ENCODE measurements around the gene APLNR.

Gene APLNR

DNA sequence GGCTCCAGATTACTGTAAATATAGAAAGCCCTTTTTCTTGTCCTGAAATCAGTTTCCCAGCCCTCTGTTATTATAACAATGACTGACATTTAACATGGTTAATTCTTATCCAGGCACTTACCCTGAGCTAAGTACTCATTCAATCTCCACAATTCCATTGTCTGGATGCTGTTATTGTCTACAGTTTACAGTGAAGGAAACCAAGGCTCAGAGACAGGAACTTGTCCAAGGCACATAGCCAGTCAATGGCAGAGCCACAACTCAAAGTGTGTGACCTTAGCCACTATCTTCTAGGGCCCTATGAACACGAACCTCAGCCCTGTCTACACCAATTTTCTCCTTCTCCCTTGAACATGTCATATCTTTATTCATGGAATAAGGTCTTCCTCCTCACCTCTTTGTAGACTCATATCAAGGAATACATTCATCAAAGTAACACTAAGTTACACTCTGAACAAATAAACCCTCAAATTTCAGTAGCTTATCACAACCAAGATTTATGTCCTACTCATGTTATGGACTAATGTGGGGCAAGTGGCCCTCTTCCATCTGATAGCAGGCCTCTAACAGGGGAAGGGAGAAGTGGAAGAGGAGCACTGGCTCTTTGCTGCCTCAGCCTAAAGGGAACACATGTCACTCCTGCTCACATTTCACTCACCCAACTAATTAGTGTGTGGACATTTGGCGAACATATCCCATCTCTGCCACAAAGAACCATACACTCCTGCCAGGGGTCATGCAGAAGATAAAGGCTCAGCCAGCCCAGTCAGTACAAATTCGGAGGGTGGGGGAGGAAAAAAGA lies 39.3 kb upstream of the APLNR start:
- TF ChIP-seq SNAI2 (CRISPR knock-in tag; IDR thresholded peaks at IDR 0.05): no peak
- TF ChIP-seq RARB (CRISPR knock-in tag; IDR thresholded peaks at IDR 0.05): no peak
- TF ChIP-seq, protein P1, sequence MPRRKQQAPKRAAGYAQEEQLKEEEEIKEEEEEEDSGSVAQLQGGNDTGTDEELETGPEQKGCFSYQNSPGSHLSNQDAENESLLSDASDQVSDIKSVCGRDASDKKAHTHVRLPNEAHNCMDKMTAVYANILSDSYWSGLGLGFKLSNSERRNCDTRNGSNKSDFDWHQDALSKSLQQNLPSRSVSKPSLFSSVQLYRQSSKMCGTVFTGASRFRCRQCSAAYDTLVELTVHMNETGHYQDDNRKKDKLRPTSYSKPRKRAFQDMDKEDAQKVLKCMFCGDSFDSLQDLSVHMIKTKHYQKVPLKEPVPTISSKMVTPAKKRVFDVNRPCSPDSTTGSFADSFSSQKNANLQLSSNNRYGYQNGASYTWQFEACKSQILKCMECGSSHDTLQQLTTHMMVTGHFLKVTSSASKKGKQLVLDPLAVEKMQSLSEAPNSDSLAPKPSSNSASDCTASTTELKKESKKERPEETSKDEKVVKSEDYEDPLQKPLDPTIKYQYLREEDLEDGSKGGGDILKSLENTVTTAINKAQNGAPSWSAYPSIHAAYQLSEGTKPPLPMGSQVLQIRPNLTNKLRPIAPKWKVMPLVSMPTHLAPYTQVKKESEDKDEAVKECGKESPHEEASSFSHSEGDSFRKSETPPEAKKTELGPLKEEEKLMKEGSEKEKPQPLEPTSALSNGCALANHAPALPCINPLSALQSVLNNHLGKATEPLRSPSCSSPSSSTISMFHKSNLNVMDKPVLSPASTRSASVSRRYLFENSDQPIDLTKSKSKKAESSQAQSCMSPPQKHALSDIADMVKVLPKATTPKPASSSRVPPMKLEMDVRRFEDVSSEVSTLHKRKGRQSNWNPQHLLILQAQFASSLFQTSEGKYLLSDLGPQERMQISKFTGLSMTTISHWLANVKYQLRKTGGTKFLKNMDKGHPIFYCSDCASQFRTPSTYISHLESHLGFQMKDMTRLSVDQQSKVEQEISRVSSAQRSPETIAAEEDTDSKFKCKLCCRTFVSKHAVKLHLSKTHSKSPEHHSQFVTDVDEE (CRISPR knock-in tag; IDR thresholded peaks at IDR 0.05): no peak
- TF ChIP-seq, protein P2, sequence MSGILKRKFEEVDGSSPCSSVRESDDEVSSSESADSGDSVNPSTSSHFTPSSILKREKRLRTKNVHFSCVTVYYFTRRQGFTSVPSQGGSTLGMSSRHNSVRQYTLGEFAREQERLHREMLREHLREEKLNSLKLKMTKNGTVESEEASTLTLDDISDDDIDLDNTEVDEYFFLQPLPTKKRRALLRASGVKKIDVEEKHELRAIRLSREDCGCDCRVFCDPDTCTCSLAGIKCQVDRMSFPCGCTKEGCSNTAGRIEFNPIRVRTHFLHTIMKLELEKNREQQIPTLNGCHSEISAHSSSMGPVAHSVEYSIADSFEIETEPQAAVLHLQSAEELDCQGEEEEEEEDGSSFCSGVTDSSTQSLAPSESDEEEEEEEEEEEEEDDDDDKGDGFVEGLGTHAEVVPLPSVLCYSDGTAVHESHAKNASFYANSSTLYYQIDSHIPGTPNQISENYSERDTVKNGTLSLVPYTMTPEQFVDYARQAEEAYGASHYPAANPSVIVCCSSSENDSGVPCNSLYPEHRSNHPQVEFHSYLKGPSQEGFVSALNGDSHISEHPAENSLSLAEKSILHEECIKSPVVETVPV (CRISPR knock-in tag; IDR thresholded peaks at IDR 0.05): no peak
- no peak for TF ChIP-seq CSDC2 (CRISPR knock-in tag; IDR thresholded peaks at IDR 0.05)
- no peak for TF ChIP-seq ZNF8 (CRISPR knock-in tag; IDR thresholded peaks at IDR 0.05)
- no peak for TF ChIP-seq ISL1 (CRISPR knock-in tag; IDR thresholded peaks at IDR 0.05)
- TF ChIP-seq ESRRG (CRISPR knock-in tag; IDR thresholded peaks at IDR 0.05): no peak
- no peak for TF ChIP-seq ZC3H10 (CRISPR knock-in tag; IDR thresholded peaks at IDR 0.05)
- TF ChIP-seq GLIS3 (CRISPR knock-in tag; IDR thresholded peaks at IDR 0.05): no peak
- TF ChIP-seq, protein P3, sequence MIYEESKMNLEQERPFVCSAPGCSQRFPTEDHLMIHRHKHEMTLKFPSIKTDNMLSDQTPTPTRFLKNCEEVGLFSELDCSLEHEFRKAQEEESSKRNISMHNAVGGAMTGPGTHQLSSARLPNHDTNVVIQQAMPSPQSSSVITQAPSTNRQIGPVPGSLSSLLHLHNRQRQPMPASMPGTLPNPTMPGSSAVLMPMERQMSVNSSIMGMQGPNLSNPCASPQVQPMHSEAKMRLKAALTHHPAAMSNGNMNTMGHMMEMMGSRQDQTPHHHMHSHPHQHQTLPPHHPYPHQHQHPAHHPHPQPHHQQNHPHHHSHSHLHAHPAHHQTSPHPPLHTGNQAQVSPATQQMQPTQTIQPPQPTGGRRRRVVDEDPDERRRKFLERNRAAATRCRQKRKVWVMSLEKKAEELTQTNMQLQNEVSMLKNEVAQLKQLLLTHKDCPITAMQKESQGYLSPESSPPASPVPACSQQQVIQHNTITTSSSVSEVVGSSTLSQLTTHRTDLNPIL (CRISPR knock-in tag; IDR thresholded peaks at IDR 0.05; ENCODE audit: low read depth): no peak
- TF ChIP-seq BACH2 (CRISPR knock-in tag; IDR thresholded peaks at IDR 0.05; ENCODE audit: borderline replicate concordance): no peak
- TF ChIP-seq, protein P4, sequence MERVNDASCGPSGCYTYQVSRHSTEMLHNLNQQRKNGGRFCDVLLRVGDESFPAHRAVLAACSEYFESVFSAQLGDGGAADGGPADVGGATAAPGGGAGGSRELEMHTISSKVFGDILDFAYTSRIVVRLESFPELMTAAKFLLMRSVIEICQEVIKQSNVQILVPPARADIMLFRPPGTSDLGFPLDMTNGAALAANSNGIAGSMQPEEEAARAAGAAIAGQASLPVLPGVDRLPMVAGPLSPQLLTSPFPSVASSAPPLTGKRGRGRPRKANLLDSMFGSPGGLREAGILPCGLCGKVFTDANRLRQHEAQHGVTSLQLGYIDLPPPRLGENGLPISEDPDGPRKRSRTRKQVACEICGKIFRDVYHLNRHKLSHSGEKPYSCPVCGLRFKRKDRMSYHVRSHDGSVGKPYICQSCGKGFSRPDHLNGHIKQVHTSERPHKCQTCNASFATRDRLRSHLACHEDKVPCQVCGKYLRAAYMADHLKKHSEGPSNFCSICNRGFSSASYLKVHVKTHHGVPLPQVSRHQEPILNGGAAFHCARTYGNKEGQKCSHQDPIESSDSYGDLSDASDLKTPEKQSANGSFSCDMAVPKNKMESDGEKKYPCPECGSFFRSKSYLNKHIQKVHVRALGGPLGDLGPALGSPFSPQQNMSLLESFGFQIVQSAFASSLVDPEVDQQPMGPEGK (CRISPR knock-in tag; IDR thresholded peaks at IDR 0.05; ENCODE audit: borderline replicate concordance): no peak
- no peak for TF ChIP-seq ZNF565 (CRISPR knock-in tag; conservative IDR thresholded peaks at IDR 0.05; ENCODE audit: low read depth)
- ATAC-seq: no peak

DNA sequence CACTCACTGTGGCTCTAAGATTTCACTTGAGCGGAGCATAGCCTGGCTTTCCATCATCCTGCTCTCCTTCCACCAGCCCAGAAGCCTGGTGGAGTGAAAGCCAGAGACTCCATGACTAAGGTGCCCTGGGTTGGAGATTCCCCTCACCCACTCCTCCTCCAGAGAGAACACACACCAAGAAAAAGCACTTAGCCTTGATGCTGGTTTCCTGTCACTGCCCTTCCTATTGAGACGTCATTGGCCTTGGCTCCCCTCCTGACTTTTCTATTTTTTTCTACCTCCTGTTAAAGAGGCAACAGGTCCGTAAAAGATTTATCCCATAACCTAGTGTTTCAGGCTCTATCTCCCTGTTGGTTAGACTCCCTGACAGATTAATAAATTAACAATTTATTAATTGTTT lies 38.5 kb upstream of the APLNR start:
- ATAC-seq: no peak
- TF ChIP-seq, protein P5, sequence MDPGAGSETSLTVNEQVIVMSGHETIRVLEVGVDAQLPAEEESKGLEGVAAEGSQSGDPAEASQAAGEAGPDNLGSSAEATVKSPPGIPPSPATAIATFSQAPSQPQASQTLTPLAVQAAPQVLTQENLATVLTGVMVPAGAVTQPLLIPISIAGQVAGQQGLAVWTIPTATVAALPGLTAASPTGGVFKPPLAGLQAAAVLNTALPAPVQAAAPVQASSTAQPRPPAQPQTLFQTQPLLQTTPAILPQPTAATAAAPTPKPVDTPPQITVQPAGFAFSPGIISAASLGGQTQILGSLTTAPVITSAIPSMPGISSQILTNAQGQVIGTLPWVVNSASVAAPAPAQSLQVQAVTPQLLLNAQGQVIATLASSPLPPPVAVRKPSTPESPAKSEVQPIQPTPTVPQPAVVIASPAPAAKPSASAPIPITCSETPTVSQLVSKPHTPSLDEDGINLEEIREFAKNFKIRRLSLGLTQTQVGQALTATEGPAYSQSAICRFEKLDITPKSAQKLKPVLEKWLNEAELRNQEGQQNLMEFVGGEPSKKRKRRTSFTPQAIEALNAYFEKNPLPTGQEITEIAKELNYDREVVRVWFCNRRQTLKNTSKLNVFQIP (CRISPR knock-in tag; IDR thresholded peaks at IDR 0.05; ENCODE audit: borderline replicate concordance, low read depth): no peak
- TF ChIP-seq RARB (CRISPR knock-in tag; IDR thresholded peaks at IDR 0.05) (no peak), ZFP30 (CRISPR knock-in tag; IDR thresholded peaks at IDR 0.05) (no peak), ZFP3 (CRISPR knock-in tag; IDR thresholded peaks at IDR 0.05) (no peak)
- TF ChIP-seq, protein P1 (CRISPR knock-in tag; IDR thresholded peaks at IDR 0.05): no peak
- TF ChIP-seq, protein P4 (CRISPR knock-in tag; IDR thresholded peaks at IDR 0.05; ENCODE audit: borderline replicate concordance): no peak

All from SK-N-SH treated with all-trans-retinoic acid at 6 μM for 48 hours (cell line).